ENCODE data around the gene TMEM135.
"Not testable (repeated sequence)": the region's sequence is repeated elsewhere in the genome, so short reads cannot be mapped to it uniquely, and the experiment has no call there.

The TMEM135 gene

GRCh38 chr11:87263979-87264378 is 226.2 kb downstream of the TMEM135 start:
- DNase-seq = no peak

- no peak for DNase-seq
Measured at GRCh38 chr11:87265132-87265531, 227.4 kb downstream of the TMEM135 start.

- DNase-seq = no peak
Measured at GRCh38 chr11:87265979-87266378, 228.2 kb downstream of the TMEM135 start.

- DNase-seq = no peak
Measured at GRCh38 chr11:87266751-87267150, 229.0 kb downstream of the TMEM135 start.

GRCh38 chr11:87271951-87272350 is 234.2 kb downstream of the TMEM135 start:
- peak; percentile 13 for DNase-seq

- no peak for DNase-seq
Measured at GRCh38 chr11:87275176-87275575, 237.4 kb downstream of the TMEM135 start.

GRCh38 chr11:87280143-87280542 is 242.4 kb downstream of the TMEM135 start:
- no peak for DNase-seq

GRCh38 chr11:87281496-87281895 is 243.8 kb downstream of the TMEM135 start:
- peak; percentile 49 for DNase-seq

GRCh38 chr11:87284306-87284705 is 246.6 kb downstream of the TMEM135 start:
- DNase-seq = no peak

GRCh38 chr11:87285674-87286073 is 247.9 kb downstream of the TMEM135 start:
- DNase-seq = not testable (repeated sequence)

GRCh38 chr11:87286338-87286737 is 248.6 kb downstream of the TMEM135 start:
- no peak for DNase-seq

- DNase-seq = peak; percentile 90
Measured at GRCh38 chr11:87290304-87290922, 252.7 kb downstream of the TMEM135 start.

GRCh38 chr11:87292598-87292997 is 254.9 kb downstream of the TMEM135 start:
- no peak for DNase-seq

GRCh38 chr11:87295237-87295636 is 257.5 kb downstream of the TMEM135 start:
- DNase-seq = no peak

- no peak for DNase-seq
Measured at GRCh38 chr11:87296627-87297026, 258.9 kb downstream of the TMEM135 start.

- no peak for DNase-seq
Measured at GRCh38 chr11:87298155-87298554, 260.4 kb downstream of the TMEM135 start.

GRCh38 chr11:87299041-87299481 is 261.3 kb downstream of the TMEM135 start:
- peak; percentile 21 for DNase-seq

GRCh38 chr11:87300640-87301380 is 263.1 kb downstream of the TMEM135 start:
- peak; percentile 62 for DNase-seq

GRCh38 chr11:87301785-87302540 is 264.2 kb downstream of the TMEM135 start:
- no peak for DNase-seq

GRCh38 chr11:87304412-87304811 is 266.7 kb downstream of the TMEM135 start:
- DNase-seq = no peak

GRCh38 chr11:87306262-87306851 is 268.6 kb downstream of the TMEM135 start:
- no peak for DNase-seq

- DNase-seq = no peak
Measured at GRCh38 chr11:87307101-87307500, 269.4 kb downstream of the TMEM135 start.

GRCh38 chr11:87315229-87315628 is 277.5 kb downstream of the TMEM135 start:
- no peak for DNase-seq
